ENCODE measurements around the gene WRAP73.

DNA sequence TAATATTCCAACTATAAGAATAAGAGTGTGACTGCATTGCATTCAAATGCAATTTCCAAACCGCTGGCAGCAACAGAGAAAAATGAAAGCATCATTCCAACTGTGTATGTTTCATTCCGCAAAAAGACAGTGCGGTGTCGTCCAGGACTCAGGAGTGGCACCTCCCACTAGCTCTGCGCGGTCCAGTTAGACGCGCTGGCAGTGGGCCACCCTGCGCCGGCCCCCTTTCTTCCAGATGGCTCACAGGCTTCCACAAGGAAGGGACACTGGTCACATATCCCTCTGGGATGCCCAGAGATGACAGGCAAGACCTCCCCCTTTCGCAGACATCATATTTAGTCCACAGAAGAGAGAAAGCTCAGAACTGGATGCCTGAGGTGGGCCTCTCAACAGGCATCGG, 11.9 kb downstream of the WRAP73 start:
- TF ChIP-seq, protein P1, sequence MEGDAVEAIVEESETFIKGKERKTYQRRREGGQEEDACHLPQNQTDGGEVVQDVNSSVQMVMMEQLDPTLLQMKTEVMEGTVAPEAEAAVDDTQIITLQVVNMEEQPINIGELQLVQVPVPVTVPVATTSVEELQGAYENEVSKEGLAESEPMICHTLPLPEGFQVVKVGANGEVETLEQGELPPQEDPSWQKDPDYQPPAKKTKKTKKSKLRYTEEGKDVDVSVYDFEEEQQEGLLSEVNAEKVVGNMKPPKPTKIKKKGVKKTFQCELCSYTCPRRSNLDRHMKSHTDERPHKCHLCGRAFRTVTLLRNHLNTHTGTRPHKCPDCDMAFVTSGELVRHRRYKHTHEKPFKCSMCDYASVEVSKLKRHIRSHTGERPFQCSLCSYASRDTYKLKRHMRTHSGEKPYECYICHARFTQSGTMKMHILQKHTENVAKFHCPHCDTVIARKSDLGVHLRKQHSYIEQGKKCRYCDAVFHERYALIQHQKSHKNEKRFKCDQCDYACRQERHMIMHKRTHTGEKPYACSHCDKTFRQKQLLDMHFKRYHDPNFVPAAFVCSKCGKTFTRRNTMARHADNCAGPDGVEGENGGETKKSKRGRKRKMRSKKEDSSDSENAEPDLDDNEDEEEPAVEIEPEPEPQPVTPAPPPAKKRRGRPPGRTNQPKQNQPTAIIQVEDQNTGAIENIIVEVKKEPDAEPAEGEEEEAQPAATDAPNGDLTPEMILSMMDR (IDR thresholded peaks at IDR 0.05), result no peak
- TF ChIP-seq EP300 (IDR thresholded peaks at IDR 0.05; ENCODE audit: low read depth) (no peak), POLR2A (IDR thresholded peaks at IDR 0.05) (no peak), POLR2AphosphoS5 (IDR thresholded peaks at IDR 0.05) (no peak)

Data from transverse colon (tissue), 4 donors.